Gastrocnemius medialis (tissue), 4 donors: ENCODE measurements around the gene ARHGEF7.

Experiments used
- CTCF ChIP-seq, 5 experiments: fragments of 450-650 bp in 3 of 5; fragments of 200-600 bp in 2 of 5; sonication (generic) in 2 of 5; IDR thresholded peaks in 4 of 5; conservative IDR thresholded peaks in 1 of 5; 1 replicate in 4 of 5; 2 replicates in 1 of 5; pipeline ENCODE4 v1.5.1; 2016 to 2019; ENCODE audit warnings: antibody characterized with exemption in 5 of 5, mild to moderate bottlenecking in 3 of 5, moderate library complexity in 3 of 5
- POLR2A ChIP-seq, 2 donors: fragments of 450-650 bp; IDR thresholded peaks; one replicate each; pipeline ENCODE4 v1.6.1; 2017; ENCODE audit warnings: antibody characterized with exemption in 2 of 2, mild to moderate bottlenecking in 2 of 2, moderate library complexity in 2 of 2

GRCh38 chr13:111123649-111124048 lies 8.5 kb downstream of the ARHGEF7 start:
- TF ChIP-seq CTCF (IDR thresholded peaks at IDR 0.05 in 4 of 5, conservative IDR thresholded peaks at IDR 0.05 in 1 of 5) (no peak), POLR2A (IDR thresholded peaks at IDR 0.05) (no peak)
